ENCODE data around the gene NEU2.
A peak's percentile ranks its signal among the peaks of the same experiment; 100 is the strongest.

NEU2 gene

GRCh38 chr2:233058717-233059546, 26.5 kb downstream of the NEU2 start:
- TF ChIP-seq EZH2 (optimal IDR thresholded peaks at IDR 0.05; ENCODE audit: low read depth, low read length) (no peak), EZH2phosphoT487 (IDR thresholded peaks at IDR 0.05; ENCODE audit: low read length) (no peak), CTCF (IDR thresholded peaks at IDR 0.05; ENCODE audit: low read length) (no peak)
- DNase-seq: no peak
- peaks cover 10% of the 10 kb centered on the region; the same call in 1 of the 2 replicates for H3F3A ChIP-seq (ENCODE audit: insufficient read depth, low read length)
- H3K79me2 ChIP-seq (ENCODE audit: low read length): peaks cover 36% of the 10 kb centered on the region
- H3K4me1 ChIP-seq (ENCODE audit: low read length): peaks cover 18% of the 10 kb centered on the region
- no peaks in the 10 kb centered on the region for H4K20me1 ChIP-seq (ENCODE audit: insufficient read depth, low read length)
- H3K4me2 ChIP-seq (ENCODE audit: low read depth, low read length): no peak overlapping the region
- no peak overlapping the region for H2AFZ ChIP-seq (ENCODE audit: low read length)
- H3K4me3 ChIP-seq (ENCODE audit: low read length): no peak overlapping the region
- H3K36me3 ChIP-seq (replicated peaks; ENCODE audit: insufficient read depth, low read length): no peaks in the 10 kb centered on the region
- H3K27ac ChIP-seq (ENCODE audit: low read length): no peak overlapping the region
- H3K9ac ChIP-seq (ENCODE audit: low read length): no peak overlapping the region
- H3K9me3 ChIP-seq (replicated peaks; ENCODE audit: insufficient read depth, low read length): no peaks in the 10 kb centered on the region
- H3K27me3 ChIP-seq (replicated peaks; ENCODE audit: insufficient read depth, low read length): no peaks in the 10 kb centered on the region
- no peaks in the 10 kb centered on the region for H3K9me2 ChIP-seq (replicated peaks; ENCODE audit: insufficient read depth, low read length)

GRCh38 chr2:233059547-233059796, 27.0 kb downstream of the NEU2 start:
- H2AFZ ChIP-seq (ENCODE audit: low read length): peak overlapping the region; percentile 87; the same call in 1 of the 2 replicates
- H3K4me1 ChIP-seq (ENCODE audit: low read length): peaks cover 23% of the 10 kb centered on the region
- no peaks in the 10 kb centered on the region for H3K27me3 ChIP-seq (replicated peaks; ENCODE audit: insufficient read depth, low read length)
- TF ChIP-seq CTCF (IDR thresholded peaks at IDR 0.05; ENCODE audit: low read length): no peak
- TF ChIP-seq EZH2 (optimal IDR thresholded peaks at IDR 0.05; ENCODE audit: low read depth, low read length): no peak
- TF ChIP-seq EZH2phosphoT487 (IDR thresholded peaks at IDR 0.05; ENCODE audit: low read length): no peak
- no peaks in the 10 kb centered on the region for H3K9me2 ChIP-seq (replicated peaks; ENCODE audit: insufficient read depth, low read length)
- no peaks in the 10 kb centered on the region for H3K9me3 ChIP-seq (replicated peaks; ENCODE audit: insufficient read depth, low read length)
- peak overlapping the region; percentile 97; the same call in 1 of the 2 replicates for H3K4me2 ChIP-seq (ENCODE audit: low read depth, low read length)
- no peak overlapping the region for H3K4me3 ChIP-seq (ENCODE audit: low read length)
- H3K36me3 ChIP-seq (replicated peaks; ENCODE audit: insufficient read depth, low read length): no peaks in the 10 kb centered on the region
- no peaks in the 10 kb centered on the region for H4K20me1 ChIP-seq (ENCODE audit: insufficient read depth, low read length)
- peaks cover 42% of the 10 kb centered on the region for H3K79me2 ChIP-seq (ENCODE audit: low read length)
- DNase-seq: no peak
- H3K27ac ChIP-seq (ENCODE audit: low read length): no peak overlapping the region; the same call in 1 of the 2 replicates
- peaks cover 10% of the 10 kb centered on the region; the same call in 1 of the 2 replicates for H3F3A ChIP-seq (ENCODE audit: insufficient read depth, low read length)
- H3K9ac ChIP-seq (ENCODE audit: low read length): peak overlapping the region; percentile 60; the same call in 1 of the 2 replicates

- Histone ChIP-seq H4K20me1 (ENCODE audit: insufficient read depth, low read length) (no peaks in the 10 kb centered on the region), H3K9me2 (replicated peaks; ENCODE audit: insufficient read depth, low read length) (no peaks in the 10 kb centered on the region), H3K79me2 (ENCODE audit: low read length) (peaks cover 46% of the 10 kb centered on the region), H3K36me3 (replicated peaks; ENCODE audit: insufficient read depth, low read length) (no peaks in the 10 kb centered on the region), H3K4me3 (ENCODE audit: low read length) (peak within 1 kb of the TSS; percentile 84), H3K9me3 (replicated peaks; ENCODE audit: insufficient read depth, low read length) (no peaks in the 10 kb centered on the region), H3K4me2 (ENCODE audit: low read depth, low read length) (peak within 1 kb of the TSS; percentile 97), H3K27ac (ENCODE audit: low read length) (peak within 1 kb of the TSS; percentile 63), H2AFZ (ENCODE audit: low read length) (peak within 1 kb of the TSS; percentile 87), H3K4me1 (ENCODE audit: low read length) (peaks cover 23% of the 10 kb centered on the region), H3F3A (ENCODE audit: insufficient read depth, low read length) (peaks cover 10% of the 10 kb centered on the region; the same call in 1 of the 2 replicates), H3K9ac (ENCODE audit: low read length) (peak within 1 kb of the TSS; percentile 60), H3K27me3 (replicated peaks; ENCODE audit: insufficient read depth, low read length) (no peaks in the 10 kb centered on the region)
- TF ChIP-seq CTCF (IDR thresholded peaks at IDR 0.05; ENCODE audit: low read length) (no peak; the same call in 1 of the 2 replicates), EZH2 (optimal IDR thresholded peaks at IDR 0.05; ENCODE audit: low read depth, low read length) (no peak), EZH2phosphoT487 (IDR thresholded peaks at IDR 0.05; ENCODE audit: low read length) (no peak)
- DNase-seq: peak; percentile 80
Observed at GRCh38 chr2:233059797-233060500, 27.5 kb downstream of the NEU2 start, which contains the start of gene INPP5D. TSS of gene INPP5D (plus strand) at chr2:233060342. CDS start at chr2:233060479, 137 bp downstream.
